H1 (cell line): ENCODE results near the gene TPM2. TPM values are rescaled to one million over a fixed set of nuclear protein-coding genes. Genes with fewer than 3 reads are reported as not detected.

ENCODE experiments used
- ATF2 ChIP-seq: IDR thresholded peaks from 2 replicates; pipeline ENCODE4 v1.6.1; 2012; ENCODE audit warnings: low read length, inconsistent platforms
- BRCA1 ChIP-seq: IDR thresholded peaks from 2 replicates; pipeline ENCODE4 v1.6.1; 2012; ENCODE audit warnings: low read depth, low read length, improper control_type of control experiment
- CEBPB ChIP-seq: IDR thresholded peaks from 2 replicates; pipeline ENCODE4 v1.6.1; 2012; ENCODE audit warnings: low read depth, low read length
- EP300 ChIP-seq, 2 experiments: IDR thresholded peaks; 1 replicate in 1 of 2; 2 replicates in 1 of 2; pipeline ENCODE4 v1.6.1; 2011 to 2012; ENCODE audit warnings: low read depth in 2 of 2, low read length in 2 of 2, mild to moderate bottlenecking in 2 of 2, borderline replicate concordance in 1 of 2, inconsistent platforms in 1 of 2, moderate library complexity in 1 of 2
- HDAC2 ChIP-seq, 2 experiments: fragments of 300-600 bp in 1 of 2; sonication (generic) in 1 of 2; IDR thresholded peaks; 2 replicates each; pipeline ENCODE4 v1.6.1; 2011 to 2012; ENCODE audit warnings: low read depth in 2 of 2, low read length in 2 of 2, mild to moderate bottlenecking in 2 of 2, moderate library complexity in 2 of 2, borderline replicate concordance in 1 of 2, inconsistent platforms in 1 of 2
- JUN ChIP-seq: IDR thresholded peaks from 2 replicates; pipeline ENCODE4 v1.6.1; 2011; ENCODE audit warnings: low read depth, mild to moderate bottlenecking, improper control_type of control experiment, low read length
- KDM5A ChIP-seq: fragments of 200-600 bp; IDR thresholded peaks from 2 replicates; pipeline ENCODE4 v1.7.1; 2012; ENCODE audit warnings: mild to moderate bottlenecking, low read length, inconsistent platforms, mixed read lengths
- NANOG ChIP-seq: IDR thresholded peaks from 2 replicates; pipeline ENCODE4 v1.6.1; 2011; ENCODE audit warnings: low read length, low read depth, mild to moderate bottlenecking, inconsistent platforms; ENCODE audit not compliant: insufficient read depth, poor library complexity, severe bottlenecking
- NRF1 ChIP-seq: IDR thresholded peaks from 2 replicates; pipeline ENCODE4 v1.6.1; 2011; ENCODE audit warnings: mild to moderate bottlenecking, low read depth, low read length, improper control_type of control experiment
- PHF8 ChIP-seq: fragments of 200-600 bp; sonication (generic); conservative IDR thresholded peaks from 2 replicates; pipeline ENCODE4 v1.7.1; 2012; ENCODE audit warnings: low read depth, mild to moderate bottlenecking, inconsistent platforms, low read length, moderate library complexity
- POLR2A ChIP-seq, 2 experiments: IDR thresholded peaks; 1 replicate in 1 of 2; 2 replicates in 1 of 2; pipeline ENCODE4 v1.6.1; 2011; ENCODE audit warnings: low read depth in 2 of 2, low read length in 2 of 2, mild to moderate bottlenecking in 2 of 2; ENCODE audit errors: control extremely low read depth in 1 of 2
- POU5F1 ChIP-seq: IDR thresholded peaks from 2 replicates; pipeline ENCODE4 v1.6.1; 2011; ENCODE audit warnings: low read depth, mild to moderate bottlenecking, low read length, moderate library complexity
- RFX5 ChIP-seq: IDR thresholded peaks from 2 replicates; pipeline ENCODE4 v1.6.1; 2011; ENCODE audit warnings: low read depth, low read length, improper control_type of control experiment, borderline replicate concordance
- SAP30 ChIP-seq: fragments of 300-600 bp; sonication (generic); IDR thresholded peaks from 2 replicates; pipeline ENCODE4 v1.7.1; 2012; ENCODE audit warnings: low read length, moderate library complexity, mild to moderate bottlenecking, inconsistent platforms; ENCODE audit not compliant: insufficient read depth, insufficient replicate concordance
- SIN3A ChIP-seq, 2 experiments: IDR thresholded peaks in 1 of 2; conservative IDR thresholded peaks in 1 of 2; 2 replicates each; pipeline ENCODE4 v1.6.1; 2011 to 2012; ENCODE audit warnings: low read length in 2 of 2, improper control_type of control experiment in 1 of 2, low read depth in 1 of 2, mild to moderate bottlenecking in 1 of 2
- SIX5 ChIP-seq: IDR thresholded peaks from 2 replicates; pipeline ENCODE4 v1.6.1; 2011; ENCODE audit warnings: mild to moderate bottlenecking, low read depth, low read length
- SP1 ChIP-seq: IDR thresholded peaks from 2 replicates; pipeline ENCODE4 v1.6.1; 2011; ENCODE audit warnings: low read depth, low read length
- SP4 ChIP-seq: IDR thresholded peaks from 2 replicates; pipeline ENCODE4 v1.6.1; 2012; ENCODE audit warnings: low read length, inconsistent platforms
- SUZ12 ChIP-seq: fragments of 200-600 bp; sonication (generic); IDR thresholded peaks from 2 replicates; pipeline ENCODE4 v1.6.1; 2012; ENCODE audit warnings: mild to moderate bottlenecking, inconsistent platforms, low read length, moderate library complexity, mixed read lengths
- TAF7 ChIP-seq: optimal IDR thresholded peaks from 2 replicates; pipeline ENCODE3; 2011; ENCODE audit warnings: low read depth, mild to moderate bottlenecking, inconsistent platforms, low read length, moderate library complexity, borderline replicate concordance
- TBP ChIP-seq: IDR thresholded peaks from 2 replicates; pipeline ENCODE4 v1.6.1; 2011; ENCODE audit warnings: low read depth, low read length, improper control_type of control experiment
- TEAD4 ChIP-seq: IDR thresholded peaks from 2 replicates; pipeline ENCODE4 v1.6.1; 2012; ENCODE audit warnings: low read depth, low read length, inconsistent platforms, mixed read lengths
- polyA plus RNA-seq, 7 experiments: library from polyadenylated mRNA; depleted of rRNA in 3 of 7; stranded (reverse) in 5 of 7; unstranded in 2 of 7; fragments of >200 nt in 5 of 7; fragments of 200-250 nt in 2 of 7; gene quantifications; 1 replicate in 5 of 7; 2 replicates in 1 of 7; 4 replicates in 1 of 7; pipeline versions ENCODE4 v1.2.1 to v1.2.3, GENCODE V29; 2011 to 2013; ENCODE audit warnings: missing spikeins in 2 of 7, mixed read lengths in 2 of 7
- total RNA-seq: library from RNA; stranded (reverse); fragmentation: NEBNext Ultra II Directional; extraction: Animal tissue kit (Norgen Biotek cat#: 25700); gene quantifications from 2 replicates; pipeline ENCODE4 v1.2.1, GENCODE V29; 2021

The TPM2 gene
- total and polyA plus RNA-seq, 2 of the 8 experiments (the other 6 are each of a cell fraction or from before 2014, with no cell fraction given) = 62.5 to 181 TPM

DNA sequence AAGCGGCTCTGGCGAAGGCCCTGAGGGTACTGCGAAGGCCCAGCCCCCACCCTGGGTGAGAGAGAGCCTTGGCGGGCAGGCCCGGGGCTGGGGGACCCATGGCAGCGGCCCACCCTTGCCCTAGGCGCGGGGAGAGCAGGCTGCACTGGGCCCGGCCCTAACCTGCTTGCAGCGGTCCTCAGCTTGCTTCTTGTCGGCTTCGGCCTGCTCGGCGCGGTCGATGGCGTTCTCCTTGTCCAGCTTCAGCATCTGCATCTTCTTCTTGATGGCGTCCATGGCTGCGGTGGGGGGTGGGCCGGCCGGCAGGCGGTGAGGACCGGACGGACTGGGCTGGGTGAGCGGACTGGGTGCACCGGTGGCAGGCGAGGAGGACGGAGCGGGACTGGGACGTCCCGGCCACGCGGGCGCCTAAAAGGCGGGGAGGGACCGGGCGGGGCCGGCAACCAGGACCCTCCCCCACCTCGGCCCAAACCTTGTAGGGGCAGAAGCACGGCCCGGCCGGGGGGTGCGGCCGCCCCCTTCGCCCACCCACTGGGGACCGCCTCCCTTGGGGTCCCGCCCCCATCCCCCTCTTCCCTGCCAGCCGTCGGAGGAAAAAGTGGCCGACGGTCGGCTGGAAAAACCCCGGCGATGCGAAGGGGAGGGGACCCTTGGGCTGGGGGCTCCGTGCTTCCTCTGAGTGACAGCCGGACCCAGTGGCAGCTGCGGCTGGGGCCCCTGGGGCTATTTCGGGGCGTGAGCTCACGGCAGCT is at the start of gene TPM2 (continued):
- TF ChIP-seq NANOG = no peak
- TF ChIP-seq NRF1 = no peak
- TF ChIP-seq CEBPB = no peak
- no peak for TF ChIP-seq RFX5
- no peak for TF ChIP-seq SP4
- TF ChIP-seq PHF8 = peak; percentile 76; the same call in 1 of the 2 replicates
- peak in 1 of 2 experiments; percentile 86; a peak in 2 of 3 replicates for TF ChIP-seq POLR2A (IDR thresholded peaks at IDR 0.05; ENCODE audit: control extremely low read depth in 1 of 2, low read depth in 2 of 2, low read length in 2 of 2)
- TF ChIP-seq SIN3A (conservative IDR thresholded peaks at IDR 0.05 in 1 of 2, IDR thresholded peaks at IDR 0.05 in 1 of 2; ENCODE audit: low read depth in 1 of 2, low read length in 2 of 2) = peak in 1 of 2 experiments; percentile 78; a peak in 2 of 4 replicates
- no peak for TF ChIP-seq SP1
- peak in 1 of 2 experiments; percentile 15; a peak in 1 of 4 replicates for TF ChIP-seq HDAC2 (IDR thresholded peaks at IDR 0.05; ENCODE audit: borderline replicate concordance in 1 of 2, low read depth in 2 of 2, low read length in 2 of 2)
- TF ChIP-seq TAF7 = peak; percentile 68
- TF ChIP-seq BRCA1 = no peak
- no peak for TF ChIP-seq SAP30
- no peak for TF ChIP-seq ATF2
- no peak for TF ChIP-seq SUZ12
- 0 out of 3 replicates have a peak, but pooled peaks of 1 of the 2 experiments have one; percentile 47 for TF ChIP-seq EP300 (IDR thresholded peaks at IDR 0.05; ENCODE audit: borderline replicate concordance in 1 of 2, low read depth in 2 of 2, low read length in 2 of 2)
- no peak for TF ChIP-seq TEAD4
- TF ChIP-seq POU5F1 = no peak
- TF ChIP-seq KDM5A = no peak
- TF ChIP-seq JUN = no peak
- peak; percentile 91 for TF ChIP-seq TBP
- TF ChIP-seq SIX5 = no peak
